NCI-H82 treated with DMSO at 0.1 percent for 48 hours (cell line): Measurements from ENCODE around the gene ARID4B.
"Not testable (repeated sequence)": the region's sequence is repeated elsewhere in the genome, so short reads cannot be mapped to it uniquely, and the experiment has no call there.

Source experiments
- DNase-seq: peaks from one replicate; lab custom pipeline; 2025; ENCODE audit not compliant: unreplicated experiment; lab: John Stamatoyannopoulos, UW

Gene ARID4B

DNA sequence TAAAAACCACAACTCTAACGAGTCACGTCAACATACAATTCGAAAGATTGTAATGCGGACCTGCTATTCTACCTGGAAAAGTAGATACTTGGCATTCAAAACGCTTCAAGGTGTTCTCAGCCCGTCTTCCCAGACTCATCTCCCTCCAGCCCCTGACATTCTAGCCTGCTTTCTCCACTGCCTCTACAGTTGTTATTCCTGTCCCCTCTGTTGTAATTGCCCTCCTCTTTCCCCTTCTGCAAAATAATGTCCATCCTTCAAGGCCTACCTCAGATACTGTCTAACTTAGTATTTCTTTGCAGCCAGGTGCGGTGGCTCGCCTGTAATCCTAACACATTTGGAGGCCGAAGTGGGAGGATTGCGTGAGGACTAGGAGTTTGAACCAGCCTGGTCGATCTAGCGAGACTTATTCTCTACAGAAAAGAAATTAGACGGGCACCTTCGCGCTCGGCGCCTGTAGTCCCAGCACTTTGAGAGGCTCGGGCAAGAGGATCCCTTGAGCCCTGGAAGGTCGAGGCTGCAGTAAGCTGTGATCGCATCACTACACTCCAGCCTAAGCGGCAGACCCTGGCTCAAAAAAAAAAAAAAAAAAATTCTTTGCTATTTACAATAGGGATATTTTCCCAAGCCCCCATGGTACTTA lies 166.2 kb downstream of the ARID4B start:
- DNase-seq = no peak

DNA sequence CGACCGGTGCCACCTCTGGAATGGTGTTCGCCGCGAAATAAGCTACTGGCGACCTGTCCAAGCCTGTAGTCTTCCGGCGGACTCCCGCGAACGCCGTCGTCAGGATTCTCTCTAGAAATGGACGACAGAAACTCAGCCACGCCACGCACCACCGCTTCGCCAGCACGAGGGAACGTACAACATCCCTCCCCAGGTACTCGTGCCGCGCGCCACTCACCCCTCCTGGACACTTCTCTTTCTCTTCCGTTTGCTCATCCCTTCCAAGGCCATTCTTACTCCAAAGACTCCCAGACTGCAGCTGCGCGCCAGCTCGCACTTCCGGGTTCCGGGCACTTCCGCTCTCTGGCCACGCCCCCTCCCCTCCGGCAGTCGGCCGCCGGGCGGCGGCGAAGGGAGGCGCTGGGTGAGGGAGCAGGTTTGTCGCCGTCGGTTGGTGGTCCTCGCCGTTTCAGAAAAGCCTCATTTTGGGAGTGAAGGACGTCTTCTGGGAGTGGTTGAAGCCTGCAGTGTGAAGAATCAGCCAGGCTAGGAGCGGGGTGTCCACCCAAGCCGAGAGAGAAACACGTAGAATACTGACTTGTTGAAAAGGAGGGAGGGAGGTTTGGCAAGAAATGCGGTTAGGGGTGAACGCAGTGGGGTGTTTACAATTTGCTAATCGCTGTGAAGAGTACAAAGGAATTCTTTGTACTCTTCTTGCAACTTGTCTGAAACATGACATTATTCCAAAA lies 166.9 kb downstream of the ARID4B start, which contains the start of gene RBM34:
TSS of gene RBM34 (minus strand) at position 294 of the 728 bp plus-strand sequence. CDS start at position 270, 24 bp downstream.
- DNase-seq = peak; percentile 92

DNA sequence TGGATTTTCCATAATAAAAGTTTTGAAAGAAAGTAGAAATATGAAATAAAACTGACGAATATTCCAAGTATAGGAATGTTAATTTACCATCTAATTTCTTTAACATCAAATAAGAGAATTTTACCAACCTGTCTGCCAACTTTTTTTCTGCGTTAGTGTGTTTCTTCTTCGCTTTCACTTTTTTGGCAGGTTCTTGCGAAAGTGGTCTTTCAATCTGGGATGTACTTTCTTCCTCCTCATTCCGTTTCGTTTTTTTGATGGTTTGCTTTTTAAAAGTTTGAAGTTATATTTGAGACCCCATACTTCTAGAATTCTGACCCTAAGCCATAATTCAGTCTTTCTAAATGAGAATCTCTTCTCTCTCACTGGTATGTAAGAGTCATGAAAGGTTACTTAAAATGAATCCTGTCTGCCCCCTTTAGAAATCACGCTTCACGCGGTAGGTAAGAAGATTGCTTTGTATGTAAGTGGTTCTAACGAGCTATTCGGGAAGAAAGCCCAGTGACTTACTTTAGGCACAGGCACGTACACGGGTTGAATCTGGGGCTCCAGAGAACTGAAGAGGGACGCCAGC lies 167.5 kb downstream of the ARID4B start:
- no peak for DNase-seq

DNA sequence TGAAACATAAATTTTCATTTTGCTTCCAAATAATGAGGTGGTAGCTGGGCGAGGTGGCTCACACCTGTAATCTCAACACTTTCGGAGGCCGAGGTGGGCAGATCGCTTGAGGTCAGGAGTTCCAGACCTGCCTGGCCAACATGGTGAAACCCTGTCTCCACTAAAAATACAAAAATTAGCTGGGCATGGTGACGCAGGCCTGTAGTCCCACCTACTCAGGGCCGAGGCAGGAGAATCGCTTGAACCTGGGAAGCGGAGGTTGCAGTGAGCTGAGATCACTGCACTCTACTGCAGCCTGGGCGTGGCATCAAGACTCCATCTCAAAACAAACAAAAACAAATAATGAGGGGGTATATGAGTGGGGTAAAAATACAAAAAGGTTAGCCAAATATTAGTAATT lies 168.0 kb downstream of the ARID4B start:
- not testable (repeated sequence) for DNase-seq

DNA sequence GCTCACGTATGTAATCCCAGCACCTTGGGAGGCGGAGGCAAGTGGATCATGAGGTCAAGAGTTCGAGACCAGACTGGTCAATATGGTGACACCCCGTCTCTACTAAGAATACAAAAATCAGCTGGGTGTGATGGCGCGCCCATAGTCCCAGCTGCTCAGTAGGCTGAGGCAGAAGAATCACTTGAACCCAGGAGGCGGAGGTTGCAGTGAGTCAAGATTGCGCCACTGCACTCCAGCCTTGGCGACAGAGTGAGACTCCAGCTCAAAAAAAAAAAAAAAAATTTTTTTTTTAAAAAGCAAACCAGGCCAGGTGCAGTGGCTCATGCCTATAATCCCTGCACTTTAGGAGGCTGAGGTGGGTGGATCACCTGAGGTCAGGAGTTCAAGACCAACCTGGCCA lies 168.7 kb downstream of the ARID4B start:
- not testable (repeated sequence) for DNase-seq

DNA sequence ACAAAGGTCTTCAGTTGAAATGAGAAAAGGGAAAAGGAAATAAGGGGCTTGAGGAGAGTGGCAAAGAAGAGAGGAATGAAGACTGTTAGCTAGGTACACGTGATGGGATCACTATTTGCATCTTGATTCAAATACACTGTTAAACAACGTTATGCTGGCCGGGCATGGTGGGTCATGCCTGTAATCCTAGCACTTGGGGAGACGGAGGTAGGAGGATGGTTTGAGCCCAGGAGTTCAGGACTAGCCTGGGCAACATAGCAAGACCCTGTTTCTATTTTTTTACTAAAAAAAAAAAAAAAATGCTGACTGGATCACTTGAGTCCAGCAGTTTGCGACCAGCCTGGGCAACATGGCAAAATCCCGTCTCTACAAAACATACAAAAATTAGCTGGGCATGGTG lies 169.3 kb downstream of the ARID4B start:
- no peak for DNase-seq

DNA sequence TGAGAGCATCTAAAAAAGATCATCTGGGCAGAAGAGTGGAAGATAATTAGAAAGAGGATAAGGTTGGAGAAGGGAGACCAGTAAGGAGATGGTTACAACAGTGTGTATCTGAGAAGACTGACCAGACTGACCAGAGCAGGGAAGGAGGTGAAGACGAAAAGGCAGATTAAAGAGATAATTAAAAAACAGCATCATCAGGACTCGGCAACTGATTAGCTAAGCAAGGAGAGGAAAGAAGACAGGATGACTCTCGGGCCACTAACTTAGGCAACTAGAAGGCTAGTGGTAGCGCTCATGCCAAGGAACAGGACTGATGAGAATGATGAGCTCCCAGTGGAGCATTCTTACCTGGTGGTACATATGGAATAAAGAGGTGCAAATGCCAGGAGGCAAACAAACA lies 170.8 kb downstream of the ARID4B start:
- DNase-seq = no peak

DNA sequence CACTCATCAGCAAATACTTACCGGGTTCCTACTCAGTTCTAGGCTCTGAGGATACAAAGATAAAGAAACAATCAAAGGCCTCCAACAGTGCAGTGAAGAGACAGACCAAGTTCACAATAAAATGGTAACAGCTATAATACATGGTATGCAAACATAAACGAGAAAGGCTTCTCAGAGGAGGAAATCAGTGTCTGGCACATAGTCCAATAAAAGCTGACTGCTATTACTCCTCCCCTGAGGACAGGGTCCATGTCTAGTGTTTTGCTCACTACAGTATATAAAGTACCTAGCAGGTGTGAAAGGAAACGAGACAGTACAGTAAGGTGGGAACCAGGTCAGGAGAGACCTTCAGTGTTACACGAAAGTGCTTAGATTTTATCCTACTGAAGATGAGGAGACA lies 171.2 kb downstream of the ARID4B start:
- DNase-seq = no peak

DNA sequence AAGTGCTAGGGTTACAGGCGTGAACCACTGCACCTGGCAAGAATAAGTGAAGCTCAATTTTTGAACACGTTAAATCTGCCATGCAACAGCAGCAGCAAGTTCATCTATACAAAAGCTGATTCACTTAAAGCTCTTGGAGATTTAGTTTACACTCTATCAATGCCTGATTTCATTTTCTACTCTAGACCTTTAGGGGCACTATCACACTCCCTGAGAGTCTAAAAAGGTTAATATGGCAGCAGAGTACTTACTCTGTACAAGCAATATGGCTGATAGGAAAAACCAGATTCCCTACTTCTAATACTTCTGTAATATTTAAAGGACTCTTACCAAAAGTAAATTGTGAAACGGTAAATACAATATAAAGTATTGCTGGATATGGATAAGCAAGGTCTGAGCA lies 171.7 kb downstream of the ARID4B start:
- DNase-seq = no peak

DNA sequence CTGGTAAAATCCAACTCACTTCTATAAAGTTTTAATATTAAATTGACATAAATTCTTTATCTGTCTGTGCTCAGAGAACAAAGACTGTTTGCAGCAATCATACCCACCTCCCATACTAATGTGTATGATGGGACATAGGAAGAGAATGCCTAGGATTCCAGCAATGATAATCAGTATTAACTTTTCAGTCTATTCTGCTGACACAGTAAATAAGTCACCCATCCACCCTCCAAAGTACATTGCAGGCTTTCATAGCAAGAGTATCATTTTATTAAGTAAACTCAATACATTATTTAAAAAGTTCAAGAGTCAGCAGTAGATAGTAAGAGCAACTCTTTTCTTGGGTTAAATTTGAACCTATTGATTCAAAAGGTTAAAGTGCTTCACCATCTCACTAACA lies 175.7 kb downstream of the ARID4B start:
- no peak for DNase-seq

DNA sequence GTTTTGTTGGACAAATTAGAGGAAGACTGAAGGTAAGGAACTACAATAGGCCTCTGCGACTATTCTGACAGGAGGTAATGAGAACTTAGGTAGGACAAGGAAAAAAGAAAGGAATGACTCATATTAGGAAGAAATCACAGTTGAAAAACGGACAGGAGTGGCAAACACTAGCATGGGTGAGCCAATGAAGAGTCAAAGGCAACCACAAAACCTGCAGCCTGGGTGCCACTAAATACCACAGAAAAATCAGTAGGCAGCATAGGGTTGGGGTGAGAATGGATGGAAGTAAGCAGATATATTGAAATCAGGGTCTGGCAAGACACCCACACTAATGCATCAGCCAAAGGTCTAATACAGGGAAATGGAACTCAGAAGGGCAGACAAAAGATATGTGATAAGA lies 176.9 kb downstream of the ARID4B start:
- no peak for DNase-seq

DNA sequence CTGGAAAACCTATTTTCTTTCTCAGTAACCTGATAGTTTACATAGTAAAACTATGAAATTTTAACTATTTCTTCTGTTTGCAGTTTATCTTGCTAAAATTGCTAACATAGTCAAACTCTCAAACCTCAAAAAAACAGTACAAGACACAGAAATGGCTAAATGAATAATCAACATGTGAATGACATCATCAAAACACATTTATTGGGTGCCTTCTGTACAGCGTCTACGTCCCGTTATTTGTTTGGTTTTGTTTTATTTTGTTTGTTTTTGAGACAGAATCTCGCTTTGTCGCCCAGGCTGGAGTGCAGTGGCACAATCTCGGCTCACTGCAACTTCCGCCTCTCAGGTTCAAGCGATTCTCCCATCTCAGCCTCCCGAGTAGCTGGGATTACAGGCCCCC lies 178.2 kb downstream of the ARID4B start:
- DNase-seq = no peak

DNA sequence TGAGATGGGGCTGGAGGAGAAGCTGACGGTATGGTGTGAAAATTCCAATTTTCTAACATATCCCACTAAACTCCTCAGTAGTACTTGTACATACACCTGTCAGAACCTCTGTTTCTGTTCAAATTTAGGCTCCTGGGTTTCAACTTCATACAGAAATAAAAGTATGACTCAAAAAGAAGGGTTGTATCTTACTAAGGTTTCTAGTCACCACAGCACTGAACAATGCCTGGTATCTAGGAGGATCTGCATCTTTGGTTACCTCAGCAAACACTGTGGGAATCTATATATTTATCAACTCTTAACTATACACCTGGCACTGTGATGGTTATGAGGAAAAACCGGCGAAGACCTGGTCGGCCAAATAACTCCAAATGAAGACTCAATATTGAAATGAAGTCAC lies 180.7 kb downstream of the ARID4B start:
- no peak for DNase-seq

DNA sequence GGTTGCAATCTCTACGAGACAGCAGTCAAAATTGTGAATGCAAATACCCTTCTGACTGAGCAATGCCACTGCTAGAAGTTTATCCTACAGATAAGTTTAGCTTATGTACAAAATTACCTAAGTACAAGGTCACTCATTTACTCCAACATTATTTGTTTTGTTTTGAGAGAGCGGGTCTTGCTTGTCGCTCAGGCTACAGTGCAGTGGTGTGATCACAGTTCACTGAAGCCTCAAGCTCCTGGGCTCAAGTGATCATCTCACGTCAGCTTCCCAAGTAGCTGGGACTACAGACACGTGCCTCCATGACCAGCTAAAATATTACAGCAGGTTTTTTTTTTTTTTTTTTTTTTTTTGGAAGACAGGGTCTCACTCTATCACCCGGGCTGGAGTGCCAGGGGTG lies 182.3 kb downstream of the ARID4B start:
- DNase-seq = no peak

DNA sequence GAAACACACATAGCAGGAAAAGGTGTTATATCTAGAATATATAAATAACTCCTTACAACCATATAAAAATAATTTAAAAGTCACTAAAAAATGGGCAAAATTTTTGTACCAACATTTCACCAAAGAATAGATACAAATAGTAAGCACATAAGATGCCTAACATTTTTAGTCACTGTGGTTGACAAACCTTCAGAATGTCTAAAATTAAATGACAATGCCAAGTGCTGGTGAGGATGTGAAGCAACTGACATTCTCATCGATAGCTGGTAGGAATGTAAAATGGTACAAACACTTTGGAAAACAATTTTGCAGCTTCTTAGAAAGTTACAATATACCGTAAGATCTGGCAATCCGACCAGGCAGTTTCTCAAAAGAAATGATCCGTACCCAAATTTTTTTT lies 185.0 kb downstream of the ARID4B start:
- no peak for DNase-seq

DNA sequence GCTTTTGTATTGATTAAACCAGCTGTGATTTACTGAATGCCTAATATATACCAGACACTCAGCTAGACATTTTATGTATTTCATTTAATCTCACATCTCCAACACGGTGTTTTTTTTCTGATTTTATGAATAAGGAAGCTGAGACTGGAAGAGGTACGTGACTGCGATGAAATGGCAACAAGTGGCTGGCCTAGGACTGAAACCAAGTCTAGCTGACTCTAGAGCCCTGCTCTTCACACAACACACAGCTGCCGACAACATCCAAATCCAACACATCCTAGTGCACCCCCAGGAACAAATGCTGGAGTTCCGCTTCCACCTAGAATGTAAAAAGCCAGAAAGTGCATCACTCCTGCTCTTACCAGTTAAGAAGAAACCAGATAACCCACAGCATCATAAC lies 188.7 kb downstream of the ARID4B start:
- DNase-seq = no peak

DNA sequence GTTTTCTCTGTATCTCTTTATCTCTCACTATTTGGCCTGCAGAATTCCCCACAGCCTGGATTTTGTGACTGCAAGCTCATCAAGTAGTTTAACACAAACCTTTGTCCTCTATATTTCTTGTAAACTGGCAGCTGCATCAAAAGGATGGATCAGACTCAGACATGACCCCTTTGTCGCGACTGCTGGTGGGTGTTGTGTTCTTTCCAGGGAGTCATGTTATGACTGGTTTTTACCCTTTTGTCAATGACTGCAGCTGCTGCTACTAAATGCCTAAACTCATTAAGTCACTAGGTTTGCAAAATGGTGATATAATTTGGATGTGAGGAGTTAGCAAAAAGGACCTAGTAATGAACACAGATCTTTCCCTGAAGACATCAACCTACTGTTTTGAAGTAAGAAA lies 189.2 kb downstream of the ARID4B start:
- DNase-seq = no peak

DNA sequence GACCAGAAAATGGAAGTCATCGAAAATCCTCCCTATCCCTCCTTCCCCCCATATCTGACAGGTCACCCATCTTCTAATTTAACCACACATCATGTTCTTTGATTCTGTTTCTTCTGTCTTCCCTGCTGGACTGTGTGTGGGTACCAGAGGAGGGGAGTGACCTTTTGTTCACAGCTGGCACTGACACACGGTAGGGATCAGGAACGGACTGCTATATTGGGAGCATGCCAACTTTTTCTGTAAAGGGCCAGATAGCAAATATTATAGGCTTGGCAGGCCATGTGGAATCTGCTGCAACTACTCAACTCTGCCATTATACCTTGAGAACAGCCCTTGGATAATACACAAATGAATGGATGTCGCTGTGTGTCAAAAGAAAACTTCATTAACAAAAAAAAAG lies 191.9 kb downstream of the ARID4B start:
- no peak for DNase-seq

DNA sequence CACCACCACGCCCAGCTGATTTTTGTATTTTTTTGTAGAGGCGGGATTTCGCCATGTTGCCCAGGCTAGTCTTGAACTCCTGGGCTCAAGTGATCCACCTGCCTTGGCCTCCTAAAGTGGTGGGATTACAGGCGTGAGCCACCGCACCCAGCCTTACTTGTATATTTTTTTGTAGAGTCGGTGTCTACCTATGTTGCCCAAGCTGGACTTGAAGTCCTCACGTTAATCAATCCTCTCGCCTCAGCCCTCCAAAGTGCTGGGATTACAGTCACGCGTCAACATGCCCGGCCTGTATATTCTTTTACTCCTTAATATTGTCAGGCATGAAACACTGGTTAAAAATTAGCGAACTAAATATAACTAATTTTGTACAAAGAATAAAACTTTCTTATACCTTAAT lies 193.8 kb downstream of the ARID4B start:
- no peak for DNase-seq

DNA sequence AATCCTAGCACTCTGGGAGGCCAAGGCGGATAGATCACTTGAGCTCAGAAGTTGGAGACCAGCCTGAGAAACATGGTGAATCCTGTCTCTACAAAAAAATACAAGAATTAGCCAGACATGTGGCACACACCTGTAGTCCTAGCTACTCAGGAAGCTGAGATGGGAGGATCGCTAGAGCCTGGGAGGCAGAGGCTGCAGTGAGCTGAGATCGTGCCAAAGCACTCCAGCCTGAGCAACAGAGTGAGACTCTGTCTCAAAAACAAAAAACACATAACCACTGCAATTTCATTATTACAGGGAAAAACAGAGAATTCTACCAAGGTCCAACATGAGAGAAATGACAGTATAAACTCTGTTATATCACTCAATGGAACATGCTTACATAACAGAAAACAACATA lies 194.9 kb downstream of the ARID4B start:
- DNase-seq = no peak

DNA sequence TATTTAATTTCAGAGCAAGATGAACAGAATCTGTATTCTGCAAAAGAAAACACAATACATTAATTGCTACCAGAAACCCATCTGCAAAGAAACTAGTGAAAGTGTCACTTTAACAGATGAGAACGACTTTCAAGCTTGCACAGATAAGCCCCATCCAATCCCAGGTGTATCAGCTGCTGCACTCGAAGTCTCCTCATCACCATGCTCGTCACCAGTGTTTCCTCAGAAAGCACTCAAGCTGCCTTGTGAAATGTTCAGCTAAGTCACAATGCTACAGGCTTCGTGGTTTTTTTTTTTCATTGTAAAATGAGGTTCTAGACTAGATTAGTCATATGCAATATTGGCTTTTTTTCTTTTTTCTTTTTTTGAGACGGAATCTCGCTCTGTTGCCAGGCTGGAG lies 196.0 kb downstream of the ARID4B start:
- DNase-seq = no peak

DNA sequence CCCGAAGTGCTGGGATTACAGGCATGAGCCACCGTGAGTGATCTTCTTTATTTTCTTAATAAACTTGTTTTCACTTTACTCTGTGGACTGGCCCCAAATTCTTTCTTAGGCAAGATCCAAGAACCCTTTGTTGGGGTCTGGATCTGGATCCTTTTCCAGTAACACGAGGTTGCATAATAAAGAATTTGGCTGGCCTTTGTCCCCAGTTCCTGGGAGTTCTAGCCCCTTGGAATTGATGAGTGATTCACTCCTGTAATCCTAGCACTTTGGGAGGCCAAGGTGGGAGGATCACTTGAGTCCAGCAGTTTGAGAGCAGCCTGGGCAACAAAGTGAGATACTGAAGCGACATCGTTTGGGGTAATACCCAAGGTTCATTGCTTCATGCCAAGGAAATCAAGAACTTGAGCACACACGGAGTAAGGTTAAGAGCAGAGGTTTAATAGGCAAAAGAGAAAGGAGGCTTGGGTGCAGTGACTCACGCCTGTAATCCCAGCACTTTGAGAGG lies 197.2 kb downstream of the ARID4B start:
- no peak for DNase-seq
